ENCODE data around the gene C1orf115. TPM values are rescaled to one million over a fixed set of nuclear protein-coding genes. Genes with fewer than 3 reads are reported as not detected.

The C1orf115 gene
- total and polyA plus RNA-seq, 9 of the 15 experiments (the other 6 are each of a cell fraction or from before 2014, with no cell fraction given): not detected

DNA sequence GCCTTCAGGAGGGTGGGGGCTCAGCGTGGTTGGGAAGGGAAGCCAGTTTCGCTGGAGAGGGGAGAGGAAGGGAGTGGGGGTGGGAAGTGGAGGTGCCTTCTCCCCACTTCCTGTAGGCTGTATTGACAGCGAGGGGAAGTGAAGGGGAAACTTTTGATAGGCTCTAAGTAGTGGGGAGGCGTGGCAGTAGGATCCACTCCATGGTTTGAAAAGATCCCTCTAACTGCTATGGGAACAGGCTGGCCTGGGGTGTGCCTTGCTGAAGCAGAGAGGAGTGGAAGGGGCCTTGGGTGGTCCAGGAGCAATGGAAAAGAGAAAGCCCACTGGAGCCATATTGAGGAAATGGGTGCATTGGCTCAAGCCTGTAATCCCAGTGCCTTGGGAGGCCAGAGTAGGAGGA is 20.2 kb downstream of the C1orf115 start:
- H3K9ac ChIP-seq (ENCODE audit: insufficient read depth in 1 of 2, low read depth in 2 of 2, low read length in 2 of 2): no peak overlapping the region
- ATAC-seq (peak; percentile 47; the same call in 2 of the 3 replicates), DNase-seq (ENCODE audit: extremely low read depth in 1 of 4, low spot score in 3 of 4) (no peak), FAIRE-seq (no peak)
- POLR2A ChIA-PET: no interaction called here
- in situ Hi-C loops (cut with MboI): no loop called here
- intact Hi-C loops (cut with micrococcal nuclease): no loop called here
- H3K4me1 ChIP-seq (replicated peaks in 1 of 2; ENCODE audit: control insufficient read depth in 2 of 2, insufficient read depth in 2 of 2, low read length in 2 of 2): no peaks in the 10 kb centered on the region
- no peak overlapping the region for H3K4me3 ChIP-seq
- no peak for TF ChIP-seq TBP (optimal IDR thresholded peaks at IDR 0.05; ENCODE audit: low read depth, low read length)
- no peak for TF ChIP-seq NEUROD1 (IDR thresholded peaks at IDR 0.05; ENCODE audit: borderline replicate concordance, low read depth, low read length, partially characterized antibody)
- no peak for TF ChIP-seq ZNF695 (CRISPR knock-in tag; IDR thresholded peaks at IDR 0.05)
- no peak for TF ChIP-seq YBX1 (IDR thresholded peaks at IDR 0.05)
- TF ChIP-seq CBX1 (IDR thresholded peaks at IDR 0.05; ENCODE audit: low read depth): no peak
- no peak for TF ChIP-seq DIDO1 (tag; IDR thresholded peaks at IDR 0.05; ENCODE audit: low read depth)
- TF ChIP-seq ZNF134 (CRISPR knock-in tag; conservative IDR thresholded peaks at IDR 0.05): no peak
- no peak for TF ChIP-seq EWSR1 (IDR thresholded peaks at IDR 0.05; ENCODE audit: borderline replicate concordance, low read depth, partially characterized antibody)
- TF ChIP-seq ZNF140 (CRISPR knock-in tag; IDR thresholded peaks at IDR 0.05): no peak
- no peak for TF ChIP-seq HMG20A (CRISPR knock-in tag; conservative IDR thresholded peaks at IDR 0.05)
- TF ChIP-seq ZC3H11A (IDR thresholded peaks at IDR 0.05; ENCODE audit: low read depth, low read length): no peak
- TF ChIP-seq SIN3A (IDR thresholded peaks at IDR 0.05; ENCODE audit: borderline replicate concordance in 2 of 2, control insufficient read depth in 1 of 2, low read depth in 2 of 2, low read length in 2 of 2): no peak
- TF ChIP-seq TCF3 (CRISPR knock-in tag; IDR thresholded peaks at IDR 0.05): no peak
- TF ChIP-seq HSF4 (CRISPR knock-in tag; IDR thresholded peaks at IDR 0.05; ENCODE audit: borderline replicate concordance): no peak
- no peak for TF ChIP-seq FOXJ3 (CRISPR knock-in tag; IDR thresholded peaks at IDR 0.05)
- no peak for TF ChIP-seq ELF4 (CRISPR knock-in tag; IDR thresholded peaks at IDR 0.05)
- TF ChIP-seq, protein P1, sequence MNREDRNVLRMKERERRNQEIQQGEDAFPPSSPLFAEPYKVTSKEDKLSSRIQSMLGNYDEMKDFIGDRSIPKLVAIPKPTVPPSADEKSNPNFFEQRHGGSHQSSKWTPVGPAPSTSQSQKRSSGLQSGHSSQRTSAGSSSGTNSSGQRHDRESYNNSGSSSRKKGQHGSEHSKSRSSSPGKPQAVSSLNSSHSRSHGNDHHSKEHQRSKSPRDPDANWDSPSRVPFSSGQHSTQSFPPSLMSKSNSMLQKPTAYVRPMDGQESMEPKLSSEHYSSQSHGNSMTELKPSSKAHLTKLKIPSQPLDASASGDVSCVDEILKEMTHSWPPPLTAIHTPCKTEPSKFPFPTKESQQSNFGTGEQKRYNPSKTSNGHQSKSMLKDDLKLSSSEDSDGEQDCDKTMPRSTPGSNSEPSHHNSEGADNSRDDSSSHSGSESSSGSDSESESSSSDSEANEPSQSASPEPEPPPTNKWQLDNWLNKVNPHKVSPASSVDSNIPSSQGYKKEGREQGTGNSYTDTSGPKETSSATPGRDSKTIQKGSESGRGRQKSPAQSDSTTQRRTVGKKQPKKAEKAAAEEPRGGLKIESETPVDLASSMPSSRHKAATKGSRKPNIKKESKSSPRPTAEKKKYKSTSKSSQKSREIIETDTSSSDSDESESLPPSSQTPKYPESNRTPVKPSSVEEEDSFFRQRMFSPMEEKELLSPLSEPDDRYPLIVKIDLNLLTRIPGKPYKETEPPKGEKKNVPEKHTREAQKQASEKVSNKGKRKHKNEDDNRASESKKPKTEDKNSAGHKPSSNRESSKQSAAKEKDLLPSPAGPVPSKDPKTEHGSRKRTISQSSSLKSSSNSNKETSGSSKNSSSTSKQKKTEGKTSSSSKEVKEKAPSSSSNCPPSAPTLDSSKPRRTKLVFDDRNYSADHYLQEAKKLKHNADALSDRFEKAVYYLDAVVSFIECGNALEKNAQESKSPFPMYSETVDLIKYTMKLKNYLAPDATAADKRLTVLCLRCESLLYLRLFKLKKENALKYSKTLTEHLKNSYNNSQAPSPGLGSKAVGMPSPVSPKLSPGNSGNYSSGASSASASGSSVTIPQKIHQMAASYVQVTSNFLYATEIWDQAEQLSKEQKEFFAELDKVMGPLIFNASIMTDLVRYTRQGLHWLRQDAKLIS (CRISPR knock-in tag; IDR thresholded peaks at IDR 0.05): no peak
- no TSS peak for BruUV-seq (replicated peaks)
- no peak overlapping the region for H3K4me2 ChIP-seq (ENCODE audit: insufficient read depth, low read length)
- no peaks in the 10 kb centered on the region for H3K36me3 ChIP-seq (ENCODE audit: control insufficient read depth, insufficient read depth, low read length)
- H3K79me2 ChIP-seq (ENCODE audit: control insufficient read depth, insufficient read depth, low read length): no peaks in the 10 kb centered on the region
- no peaks in the 10 kb centered on the region for H3K9me3 ChIP-seq (replicated peaks; ENCODE audit: control insufficient read depth, insufficient read depth, low read depth, low read length)
- H2AFZ ChIP-seq (ENCODE audit: low read depth, low read length): no peak overlapping the region
- CTCF ChIA-PET (ENCODE audit: low intra/inter-chr PET ratio): no interaction called here
- no peak overlapping the region for H3K27ac ChIP-seq (ENCODE audit: extremely low read depth, low read depth, low read length)
- H4K20me1 ChIP-seq (replicated peaks; ENCODE audit: control insufficient read depth, insufficient read depth, low read length): no peaks in the 10 kb centered on the region
- 0% methylated on average over 3 of the region's 4 CpGs for WGBS (ENCODE audit: insufficient coverage, low coverage, missing lambda C conversion rate)
- H3K9me1 ChIP-seq (ENCODE audit: control insufficient read depth, insufficient read depth, low read length): no peaks in the 10 kb centered on the region
- H3K27me3 ChIP-seq (ENCODE audit: control insufficient read depth in 2 of 2, insufficient read depth in 2 of 2, low read length in 2 of 2): peaks cover 0 to 12% of the 10 kb centered on the region in 2 experiments; a peak in 3 of 5 replicates
